Esophagus squamous epithelium (tissue), 5 donors: ENCODE measurements around the gene PIP5K1B. TPM values are rescaled to one million over a fixed set of nuclear protein-coding genes. Genes with fewer than 3 reads are reported as not detected.
A peak's percentile ranks its signal among the peaks of the same experiment; 100 is the strongest.

Experiments
- DNase-seq: peaks from one replicate; lab custom pipeline; 2025; lab: John Stamatoyannopoulos, UW
- H3K27ac ChIP-seq, 4 donors: fragments of 200-600 bp; sonication (generic); one replicate each; pipeline ENCODE4 v1.5.1; 2016 to 2019; ENCODE audit warnings: mild to moderate bottlenecking in 1 of 4
- H3K27me3 ChIP-seq, 4 donors: fragments of 200-600 bp; sonication (generic); 1 replicate in 3 of 4; 2 replicates in 1 of 4; pipeline versions ENCODE4 v1.5.1 to v1.6.0; 2017 to 2021; ENCODE audit warnings: antibody characterized with exemption in 1 of 4
- H3K36me3 ChIP-seq, 3 donors: fragments of 200-600 bp; sonication (generic); one replicate each; pipeline ENCODE4 v1.5.1; 2016 to 2019
- H3K4me1 ChIP-seq, 3 donors: fragments of 200-600 bp; sonication (generic); one replicate each; pipeline ENCODE4 v1.5.1; 2017 to 2019
- H3K4me3 ChIP-seq, 4 donors: fragments of 200-600 bp; sonication (generic); 1 replicate in 3 of 4; 2 replicates in 1 of 4; pipeline ENCODE4 v1.5.1; 2016 to 2019; ENCODE audit warnings: mild to moderate bottlenecking in 2 of 4, moderate library complexity in 1 of 4
- H3K9me3 ChIP-seq, 3 donors: fragments of 200-600 bp; sonication (generic); one replicate each; pipeline ENCODE4 v1.5.1; 2016 to 2019
- POLR2A ChIP-seq, 4 donors: fragments of 450-650 bp; IDR thresholded peaks; one replicate each; pipeline ENCODE4 v1.6.1; 2017; ENCODE audit warnings: antibody characterized with exemption in 4 of 4, mild to moderate bottlenecking in 4 of 4, moderate library complexity in 3 of 4
- WGBS, 2 donors: methylation state at CpG; one replicate each; pipeline ENCODE4 v1.1.5; 2018; 5-methylcytosine and 5-hydroxymethylcytosine counted together
- intact Hi-C: fragments of 100-400 bp; cut with DNase I; formaldehyde crosslinking; loops from one replicate; pipeline ENCODE4 v1.15.0; 2022
- total RNA-seq, 4 donors: library from RNA; depleted of rRNA; stranded (reverse); fragments of >200 nt; gene quantifications; one replicate each; pipeline ENCODE4 v1.1.0, GENCODE V29; 2016
- TF ChIP-seq, protein P1 (sequence below), 6 experiments: fragments of 450-650 bp in 4 of 6; fragments of 200-600 bp in 2 of 6; sonication (generic) in 2 of 6; IDR thresholded peaks; one replicate each; pipeline ENCODE4 v1.5.1; 2016 to 2019; ENCODE audit warnings: antibody characterized with exemption in 6 of 6, mild to moderate bottlenecking in 4 of 6, moderate library complexity in 4 of 6
- donor health status: DM: yes; HTN: yes; CAD: no.

The PIP5K1B gene
- total RNA-seq, 4 donors from 2014 or later = 0.38 to 0.97 (median 0.56) TPM; not detected in 1

GRCh38 chr9:69036309-69036708, 331.3 kb downstream of the PIP5K1B start:
- Histone ChIP-seq H3K36me3 (no peaks in the 10 kb centered on the region), H3K27ac (peak overlapping the region; percentile 76 to 93 (median 86)), H3K4me3 (peak overlapping the region; percentile 63 to 90 (median 80)), H3K27me3 (no peaks in the 10 kb centered on the region), H3K9me3 (no peaks in the 10 kb centered on the region), H3K4me1 (peaks cover 4 to 22% (median 9%) of the 10 kb centered on the region in 3 donors)
- 1 to 4% methylated on average over 10 to 14 of the region's 14 CpGs for WGBS, 2 donors
- DNase-seq = no peak
- TF ChIP-seq POLR2A (IDR thresholded peaks at IDR 0.05) = no peak
- TF ChIP-seq, protein P1, sequence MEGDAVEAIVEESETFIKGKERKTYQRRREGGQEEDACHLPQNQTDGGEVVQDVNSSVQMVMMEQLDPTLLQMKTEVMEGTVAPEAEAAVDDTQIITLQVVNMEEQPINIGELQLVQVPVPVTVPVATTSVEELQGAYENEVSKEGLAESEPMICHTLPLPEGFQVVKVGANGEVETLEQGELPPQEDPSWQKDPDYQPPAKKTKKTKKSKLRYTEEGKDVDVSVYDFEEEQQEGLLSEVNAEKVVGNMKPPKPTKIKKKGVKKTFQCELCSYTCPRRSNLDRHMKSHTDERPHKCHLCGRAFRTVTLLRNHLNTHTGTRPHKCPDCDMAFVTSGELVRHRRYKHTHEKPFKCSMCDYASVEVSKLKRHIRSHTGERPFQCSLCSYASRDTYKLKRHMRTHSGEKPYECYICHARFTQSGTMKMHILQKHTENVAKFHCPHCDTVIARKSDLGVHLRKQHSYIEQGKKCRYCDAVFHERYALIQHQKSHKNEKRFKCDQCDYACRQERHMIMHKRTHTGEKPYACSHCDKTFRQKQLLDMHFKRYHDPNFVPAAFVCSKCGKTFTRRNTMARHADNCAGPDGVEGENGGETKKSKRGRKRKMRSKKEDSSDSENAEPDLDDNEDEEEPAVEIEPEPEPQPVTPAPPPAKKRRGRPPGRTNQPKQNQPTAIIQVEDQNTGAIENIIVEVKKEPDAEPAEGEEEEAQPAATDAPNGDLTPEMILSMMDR (IDR thresholded peaks at IDR 0.05) = no peak
- intact Hi-C loops = no loop called here

- Histone ChIP-seq H3K27me3 (no peaks in the 10 kb centered on the region), H3K4me3 (peak overlapping the region in 3 of 4 donors; percentile 72 to 90 (median 89)), H3K36me3 (no peaks in the 10 kb centered on the region), H3K4me1 (peaks cover 4 to 22% (median 9%) of the 10 kb centered on the region in 3 donors), H3K27ac (peak overlapping the region; percentile 76 to 93 (median 86)), H3K9me3 (no peaks in the 10 kb centered on the region)
- TF ChIP-seq, protein P1 (IDR thresholded peaks at IDR 0.05) = no peak
- TF ChIP-seq POLR2A (IDR thresholded peaks at IDR 0.05) = no peak
- DNase-seq = no peak
- intact Hi-C loops = no loop called here
- 51 to 68% methylated on average over 8 to 10 of the region's 10 CpGs for WGBS, 2 donors
Measured at GRCh38 chr9:69036799-69037198, 331.8 kb downstream of the PIP5K1B start.

DNA sequence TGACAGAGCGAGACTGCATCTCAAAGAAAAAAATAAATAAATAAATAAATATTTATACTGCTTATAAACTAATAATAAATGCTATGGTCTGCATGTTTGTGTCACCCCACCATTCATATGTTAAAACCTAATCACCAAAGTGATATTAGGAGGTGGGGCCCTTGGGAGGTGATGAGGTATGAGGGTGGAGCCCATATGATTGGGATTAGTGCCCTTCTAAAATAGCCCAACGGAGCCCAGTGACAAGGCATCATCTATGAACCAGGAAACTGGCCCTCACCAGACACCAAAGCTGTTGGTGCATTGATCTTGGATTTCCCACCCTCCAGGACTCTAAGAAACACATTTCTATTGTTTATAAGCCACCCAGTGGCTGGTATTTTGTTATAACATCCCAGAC, 335.6 kb downstream of the PIP5K1B start:
- Histone ChIP-seq H3K9me3 (no peaks in the 10 kb centered on the region), H3K27ac (no peak overlapping the region), H3K27me3 (no peaks in the 10 kb centered on the region), H3K4me1 (peaks cover 0 to 24% (median 4%) of the 10 kb centered on the region in 3 donors), H3K4me3 (no peak overlapping the region), H3K36me3 (no peaks in the 10 kb centered on the region)
- TF ChIP-seq, protein P1 (IDR thresholded peaks at IDR 0.05) = no peak
- no peak for TF ChIP-seq POLR2A (IDR thresholded peaks at IDR 0.05)
- intact Hi-C loops = no loop called here
- WGBS, 2 donors = 94% methylated on average over 2 of the region's 2 CpGs
- no peak for DNase-seq

- 70 to 71% methylated on average over 9 of the region's 9 CpGs for WGBS, 2 donors
- H3K4me3 ChIP-seq = no peak overlapping the region
- H3K27me3 ChIP-seq = no peaks in the 10 kb centered on the region
Measured at GRCh38 chr9:69044240-69045219, 339.5 kb downstream of the PIP5K1B start.

More at GRCh38 chr9:69044240-69045219, 339.5 kb downstream of the PIP5K1B start:
- DNase-seq = no peak
- no peak for TF ChIP-seq POLR2A (IDR thresholded peaks at IDR 0.05)
- TF ChIP-seq, protein P1 (IDR thresholded peaks at IDR 0.05) = no peak
- no peaks in the 10 kb centered on the region for H3K9me3 ChIP-seq
- intact Hi-C loops = no loop called here
- H3K27ac ChIP-seq = no peak overlapping the region
- H3K4me1 ChIP-seq = peaks cover 0 to 8% (median 0%) of the 10 kb centered on the region in 3 donors
- peaks cover 0 to 34% (median 6%) of the 10 kb centered on the region in 3 donors for H3K36me3 ChIP-seq
